Stimulated activated CD8-positive, alpha-beta memory T cell treated with anti-CD3 and anti-CD28 coated beads, Interleukin-4, amount 100 ng/mL, for 48 hours (primary cell): Measurements from ENCODE around the gene PATE1.
"Not testable (repeated sequence)": the region's sequence is repeated elsewhere in the genome, so short reads cannot be mapped to it uniquely, and the experiment has no call there.

ENCODE experiments used
- DNase-seq: peaks from one replicate; pipeline ENCODE4 v3.0.0-alpha.2; 2020

The PATE1 gene

GRCh38 chr11:125745979-125746378 lies at the start of gene PATE1:
Gene PATE1 (plus strand): TSS chr11:125746279. CDS start chr11:125746305, 26 bp downstream.
- DNase-seq = no peak

GRCh38 chr11:125701018-125701610 lies 45.0 kb upstream of the PATE1 start:
- DNase-seq = no peak

- DNase-seq = no peak
These were observed 44.0 kb upstream of the PATE1 start for GRCh38 chr11:125701858-125702621.

- DNase-seq = not testable (repeated sequence)
These were observed 41.4 kb upstream of the PATE1 start for GRCh38 chr11:125704686-125705085.

- no peak for DNase-seq
These were observed 25.3 kb upstream of the PATE1 start for GRCh38 chr11:125720781-125721180.

GRCh38 chr11:125724125-125724524 lies 22.0 kb upstream of the PATE1 start:
- no peak for DNase-seq

GRCh38 chr11:125728969-125729368 lies 17.1 kb upstream of the PATE1 start:
- no peak for DNase-seq

- DNase-seq = no peak
These were observed 5.5 kb upstream of the PATE1 start for GRCh38 chr11:125740617-125741016.

GRCh38 chr11:125743681-125744080 lies 2.4 kb upstream of the PATE1 start:
- DNase-seq = no peak

GRCh38 chr11:125750629-125751028 lies 4.5 kb downstream of the PATE1 start:
- no peak for DNase-seq

- DNase-seq = no peak
These were observed 10.0 kb downstream of the PATE1 start for GRCh38 chr11:125756050-125756449.

- no peak for DNase-seq
These were observed 16.4 kb downstream of the PATE1 start for GRCh38 chr11:125762445-125762844.

GRCh38 chr11:125763483-125763882 lies 17.4 kb downstream of the PATE1 start:
- DNase-seq = no peak

GRCh38 chr11:125766251-125766650 lies 20.2 kb downstream of the PATE1 start:
- no peak for DNase-seq

- no peak for DNase-seq
These were observed 22.4 kb downstream of the PATE1 start for GRCh38 chr11:125768336-125769046.

GRCh38 chr11:125770583-125770982 lies 24.5 kb downstream of the PATE1 start:
- DNase-seq = no peak

- no peak for DNase-seq
These were observed 26.9 kb downstream of the PATE1 start for GRCh38 chr11:125772834-125773505.

- DNase-seq = no peak
These were observed 27.4 kb downstream of the PATE1 start for GRCh38 chr11:125773516-125773915.

GRCh38 chr11:125777309-125777708 lies 31.2 kb downstream of the PATE1 start:
- DNase-seq = no peak

GRCh38 chr11:125778728-125779127 lies 32.6 kb downstream of the PATE1 start, which contains the start of gene PATE2:
Gene PATE2 (minus strand): TSS chr11:125778828. CDS start chr11:125778773, 55 bp downstream.
- DNase-seq = no peak

- no peak for DNase-seq
These were observed 38.6 kb downstream of the PATE1 start for GRCh38 chr11:125784678-125785077.

GRCh38 chr11:125787827-125788226 lies 41.7 kb downstream of the PATE1 start, which contains the start of gene PATE3:
Gene PATE3 (plus strand): TSS chr11:125788127. CDS start chr11:125788152, 25 bp downstream.
- DNase-seq = no peak

GRCh38 chr11:125790825-125791224 lies 44.7 kb downstream of the PATE1 start:
- DNase-seq = no peak
